Measurements from ENCODE around the gene COLEC12. TPM values are rescaled to one million over a fixed set of nuclear protein-coding genes. Genes with fewer than 3 reads are reported as not detected.

COLEC12 gene
- total RNA-seq, 4 donors from 2014 or later, result 2.1 to 6.2 (median 5.2) TPM

GRCh38 chr18:361941-362310, 138.6 kb downstream of the COLEC12 start:
- peaks cover 16% of the 10 kb centered on the region for H3K4me1 ChIP-seq
- peak in 1 of 2 donors; percentile 83 for DNase-seq (ENCODE audit: low spot score in 2 of 2)
- WGBS, result 49% methylated on average over 7 of the region's 7 CpGs

GRCh38 chr18:361100-361732, 139.3 kb downstream of the COLEC12 start:
- TF ChIP-seq POLR2AphosphoS5 (IDR thresholded peaks at IDR 0.05), result no peak
- no peak for TF ChIP-seq EP300 (IDR thresholded peaks at IDR 0.05)
- no peak for TF ChIP-seq CTCF (IDR thresholded peaks at IDR 0.05)
- no peak for TF ChIP-seq POLR2A (IDR thresholded peaks at IDR 0.05)
- Histone ChIP-seq H3K9me3 (no peaks in the 10 kb centered on the region), H3K36me3 (no peaks in the 10 kb centered on the region), H3K4me1 (peaks cover 16% of the 10 kb centered on the region), H3K27ac (no peak overlapping the region), H3K4me3 (no peak overlapping the region), H3K27me3 (no peaks in the 10 kb centered on the region)
- no peak for DNase-seq (ENCODE audit: low spot score in 2 of 2)
- WGBS, result 89% methylated on average over 7 of the region's 7 CpGs

More at GRCh38 chr18:361941-362310, 138.6 kb downstream of the COLEC12 start:
- no peaks in the 10 kb centered on the region for H3K36me3 ChIP-seq
- H3K27me3 ChIP-seq, result no peaks in the 10 kb centered on the region
- no peaks in the 10 kb centered on the region for H3K9me3 ChIP-seq
- H3K4me3 ChIP-seq, result no peak overlapping the region
- H3K27ac ChIP-seq, result no peak overlapping the region
- TF ChIP-seq POLR2AphosphoS5 (IDR thresholded peaks at IDR 0.05), result peak in 1 of 3 donors; percentile 32
- TF ChIP-seq CTCF (IDR thresholded peaks at IDR 0.05), result no peak

- peaks cover 16% of the 10 kb centered on the region for H3K4me1 ChIP-seq
- H3K4me3 ChIP-seq, result no peak overlapping the region
- H3K36me3 ChIP-seq, result no peaks in the 10 kb centered on the region
- DNase-seq (ENCODE audit: low spot score in 2 of 2), result no peak
- TF ChIP-seq POLR2A (IDR thresholded peaks at IDR 0.05), result no peak
- H3K9me3 ChIP-seq, result no peaks in the 10 kb centered on the region
- no peak overlapping the region for H3K27ac ChIP-seq
- H3K27me3 ChIP-seq, result no peaks in the 10 kb centered on the region
- 73% methylated on average over 2 of the region's 2 CpGs for WGBS
Measured at GRCh38 chr18:360676-361075, 139.8 kb downstream of the COLEC12 start.

GRCh38 chr18:356778-357177, 143.7 kb downstream of the COLEC12 start:
- 81% methylated on average over 2 of the region's 2 CpGs for WGBS
- no peaks in the 10 kb centered on the region for H3K27me3 ChIP-seq
- peaks cover 3% of the 10 kb centered on the region for H3K4me1 ChIP-seq
- no peaks in the 10 kb centered on the region for H3K9me3 ChIP-seq
- no peak for DNase-seq (ENCODE audit: low spot score in 2 of 2)
- TF ChIP-seq POLR2A (IDR thresholded peaks at IDR 0.05), result no peak
- no peak for TF ChIP-seq POLR2AphosphoS5 (IDR thresholded peaks at IDR 0.05)
- no peak for TF ChIP-seq CTCF (IDR thresholded peaks at IDR 0.05)
- TF ChIP-seq EP300 (IDR thresholded peaks at IDR 0.05), result no peak
- no peaks in the 10 kb centered on the region for H3K36me3 ChIP-seq
- H3K27ac ChIP-seq, result no peak overlapping the region
- H3K4me3 ChIP-seq, result no peak overlapping the region

GRCh38 chr18:355678-356077, 144.8 kb downstream of the COLEC12 start:
- DNase-seq (ENCODE audit: low spot score in 2 of 2), result no peak
- Histone ChIP-seq H3K4me3 (no peak overlapping the region), H3K27ac (no peak overlapping the region), H3K9me3 (no peaks in the 10 kb centered on the region), H3K36me3 (no peaks in the 10 kb centered on the region), H3K27me3 (no peaks in the 10 kb centered on the region), H3K4me1 (no peaks in the 10 kb centered on the region)
- WGBS, result 87% methylated on average over 4 of the region's 4 CpGs
- TF ChIP-seq POLR2A (IDR thresholded peaks at IDR 0.05), result no peak
- no peak for TF ChIP-seq CTCF (IDR thresholded peaks at IDR 0.05)
- no peak for TF ChIP-seq POLR2AphosphoS5 (IDR thresholded peaks at IDR 0.05)
- no peak for TF ChIP-seq EP300 (IDR thresholded peaks at IDR 0.05)

- DNase-seq (ENCODE audit: low spot score in 2 of 2), result no peak
- Histone ChIP-seq H3K27me3 (no peaks in the 10 kb centered on the region), H3K4me1 (no peaks in the 10 kb centered on the region), H3K4me3 (no peak overlapping the region), H3K27ac (no peak overlapping the region), H3K36me3 (no peaks in the 10 kb centered on the region), H3K9me3 (no peaks in the 10 kb centered on the region)
- 73% methylated on average over 3 of the region's 3 CpGs for WGBS
- no peak for TF ChIP-seq POLR2A (IDR thresholded peaks at IDR 0.05)
- no peak for TF ChIP-seq EP300 (IDR thresholded peaks at IDR 0.05)
- no peak for TF ChIP-seq CTCF (IDR thresholded peaks at IDR 0.05)
- no peak for TF ChIP-seq POLR2AphosphoS5 (IDR thresholded peaks at IDR 0.05)
Measured at GRCh38 chr18:354471-354870, 146.0 kb downstream of the COLEC12 start.
